ENCODE results near the gene RBSN.

DNA sequence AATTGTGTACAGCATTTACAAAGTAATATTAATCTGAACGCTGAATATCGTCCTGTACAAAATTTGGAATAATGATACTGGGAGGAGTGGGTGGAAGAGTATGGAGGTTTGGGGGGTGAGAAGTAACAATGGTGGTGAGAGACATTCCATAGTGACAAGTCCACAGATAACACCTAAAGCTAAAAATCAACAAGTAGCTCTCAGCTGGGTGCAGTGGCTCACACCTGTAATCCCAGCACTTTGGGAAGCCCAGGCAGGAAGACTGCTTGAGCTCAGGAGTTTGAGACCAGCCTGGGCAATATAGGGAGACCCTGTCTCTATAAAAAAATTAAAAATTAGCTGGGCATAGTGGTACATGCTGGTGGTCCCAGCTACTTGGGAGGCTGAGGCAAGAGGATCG is 38.9 kb downstream of the RBSN start:
- TF ChIP-seq EZH2 (IDR thresholded peaks at IDR 0.05; ENCODE audit: borderline replicate concordance, insufficient read depth, low read depth, low read length, poor library complexity, severe bottlenecking) (no peak), CTCF (IDR thresholded peaks at IDR 0.05) (no peak)

Measured in B cell (primary cell).